ENCODE data around the gene ANKRD12.

- no peak for TF ChIP-seq CTCF (IDR thresholded peaks at IDR 0.05; ENCODE audit: insufficient read depth, low read length, poor library complexity, severe bottlenecking)
- TF ChIP-seq EZH2phosphoT487 (conservative IDR thresholded peaks at IDR 0.05; ENCODE audit: low read length), result no peak
Observed at GRCh38 chr18:9297007-9297393, 160.4 kb downstream of the ANKRD12 start.
